NCI-H1417 (cell line): Measurements from ENCODE around the gene ARMS2.

Experiments used
- DNase-seq, 3 experiments: peaks; one replicate each; lab custom pipeline; 2025; lab: John Stamatoyannopoulos, UW

The ARMS2 gene

DNA sequence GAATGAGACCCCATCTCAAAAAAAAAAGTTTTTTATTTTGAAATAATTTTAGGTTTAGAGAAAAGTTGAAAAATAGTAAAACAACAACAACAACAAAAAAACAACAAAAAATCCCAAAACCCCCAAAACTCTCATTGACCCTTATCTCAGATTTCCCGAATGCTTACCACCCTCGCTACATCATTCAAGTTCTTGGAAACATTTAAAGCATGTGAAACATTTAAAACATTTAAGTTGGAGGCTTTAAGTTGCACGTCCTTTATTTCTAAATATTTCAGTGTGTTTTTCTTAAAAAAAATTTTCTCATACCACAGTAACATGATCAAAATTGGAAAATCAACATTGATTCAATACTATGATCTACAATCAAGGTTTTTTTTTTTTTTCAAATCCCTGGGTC lies 382 bp upstream of the ARMS2 start:
- no peak for DNase-seq

GRCh38 chr10:122455376-122456079 lies 1.1 kb downstream of the ARMS2 start:
- DNase-seq, result peak in 1 of 3 experiments; percentile 0

DNA sequence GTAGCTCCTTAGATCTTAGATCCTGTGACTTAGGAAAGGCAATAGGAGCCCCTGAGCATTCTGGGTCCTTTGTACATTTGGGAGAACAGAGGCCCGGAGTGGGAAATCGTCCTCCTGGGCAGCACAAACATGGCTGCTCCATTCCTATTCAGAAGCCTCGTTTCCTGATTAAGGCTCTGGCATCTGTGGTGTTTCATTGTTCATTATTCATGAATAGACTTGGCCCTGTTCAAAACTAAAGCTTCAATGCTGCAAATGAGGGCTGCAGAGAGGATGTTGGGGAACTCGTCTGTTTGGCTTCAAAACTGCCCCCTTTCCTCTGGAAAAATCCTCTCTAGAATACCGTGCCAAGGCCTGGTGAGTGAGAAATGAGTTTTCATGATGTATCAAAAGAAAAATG lies 3.5 kb downstream of the ARMS2 start:
- no peak for DNase-seq

- DNase-seq, result peak; percentile 4 to 47 (median 6)
Observed at GRCh38 chr10:122458693-122459092, 4.2 kb downstream of the ARMS2 start.

DNA sequence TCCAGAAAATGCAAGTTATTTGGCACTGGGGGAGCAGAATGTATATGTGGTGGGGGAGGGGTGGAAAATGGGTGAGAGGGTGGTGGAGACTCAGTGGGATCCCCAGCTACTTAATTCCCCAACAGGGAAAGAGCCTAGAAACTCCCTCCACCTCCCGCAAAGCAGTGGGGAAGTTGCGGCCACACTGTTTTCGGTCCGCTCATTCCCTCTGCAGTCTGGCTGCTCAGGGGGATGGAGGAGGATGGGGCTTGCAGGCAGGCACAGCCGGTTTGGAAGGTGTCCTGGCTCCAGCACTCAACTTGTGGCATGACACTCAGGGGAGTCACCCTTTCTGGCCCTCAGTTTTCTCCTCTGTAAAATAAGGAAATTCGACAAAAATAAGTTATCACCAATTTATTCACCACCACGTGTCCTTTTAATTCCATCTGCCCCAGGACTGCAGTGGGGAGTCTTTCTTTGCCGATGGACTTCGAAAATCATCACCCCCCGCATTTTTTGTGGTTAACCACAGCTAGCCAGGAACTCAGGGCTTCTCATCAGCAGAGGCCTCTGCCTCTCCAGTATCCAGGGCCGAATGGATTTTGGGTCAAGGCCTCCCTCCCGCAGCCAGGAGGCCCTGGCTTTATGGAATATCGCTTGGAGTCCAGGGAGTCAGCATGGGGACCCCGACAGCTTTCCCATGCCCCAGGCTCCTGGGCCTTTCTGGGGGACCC lies 5.3 kb downstream of the ARMS2 start:
- no peak for DNase-seq

GRCh38 chr10:122460891-122461293 lies 6.4 kb downstream of the ARMS2 start:
- DNase-seq, result no peak

- peak in 2 of 3 experiments; percentile 45 to 48 for DNase-seq
Observed at GRCh38 chr10:122461367-122461728, 6.9 kb downstream of the ARMS2 start, which contains the start of gene HTRA1. TSS of gene HTRA1 (plus strand) at chr10:122461553. CDS start at chr10:122461653, 100 bp downstream.

- DNase-seq, result peak in 2 of 3 experiments; percentile 41 to 48
Observed at GRCh38 chr10:122461729-122462532, 7.5 kb downstream of the ARMS2 start.

GRCh38 chr10:122462533-122463465 lies 8.3 kb downstream of the ARMS2 start:
- no peak for DNase-seq

DNA sequence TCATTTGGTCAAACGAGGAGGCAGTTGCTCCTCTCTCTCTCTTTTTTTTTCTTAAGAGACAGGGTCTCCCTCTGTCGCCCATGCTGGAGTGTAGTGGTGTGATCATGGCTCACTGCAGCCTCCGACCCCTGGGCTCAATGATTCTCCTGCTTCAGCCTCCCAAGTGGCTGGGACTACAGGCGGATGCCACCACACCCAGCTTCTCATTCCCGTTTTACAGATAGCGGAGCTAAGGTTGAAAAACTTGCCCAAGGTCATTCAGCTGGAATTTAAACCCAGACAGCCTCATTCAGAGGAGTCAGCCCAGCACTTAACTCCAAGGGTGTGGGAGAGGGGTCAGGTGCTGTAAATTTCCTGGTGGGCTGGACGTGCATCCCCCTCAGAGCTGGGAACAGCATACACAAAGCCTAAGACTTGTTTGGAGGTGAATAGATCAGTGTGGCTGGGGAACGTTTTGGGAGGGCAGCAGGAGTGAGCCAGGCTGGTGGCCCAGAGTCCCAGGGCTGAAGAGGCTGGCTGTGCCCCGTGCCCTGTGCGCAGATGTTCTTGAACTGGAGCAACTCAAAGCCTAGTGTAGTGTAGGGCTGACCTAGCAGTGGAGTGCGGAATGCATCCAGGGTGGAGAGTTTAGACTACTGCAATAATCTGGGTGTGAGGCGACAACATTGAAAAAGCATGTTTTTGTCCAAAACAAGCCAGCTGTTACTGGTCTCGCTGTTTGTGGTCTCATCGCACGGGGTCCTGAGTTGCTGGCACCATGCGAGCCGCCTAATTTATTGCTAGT lies 9.2 kb downstream of the ARMS2 start:
- DNase-seq, result no peak

DNA sequence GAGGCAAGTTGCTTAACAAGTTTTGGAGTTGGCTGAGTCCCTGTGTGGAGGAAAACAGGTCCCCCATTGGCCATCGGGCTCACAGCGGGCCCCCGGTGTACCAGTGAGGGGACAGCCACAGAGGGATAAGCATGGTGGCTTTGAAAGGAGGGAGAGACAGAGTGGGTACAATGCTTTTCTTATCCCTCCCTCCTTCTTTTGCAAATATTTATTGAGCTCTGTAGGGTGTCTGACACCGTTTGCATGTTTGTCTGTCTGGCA lies 9.7 kb downstream of the ARMS2 start:
- no peak for DNase-seq

GRCh38 chr10:122464586-122464985 lies 10.1 kb downstream of the ARMS2 start:
- DNase-seq, result no peak

- DNase-seq, result no peak
Observed at GRCh38 chr10:122465401-122466040, 11.1 kb downstream of the ARMS2 start.

DNA sequence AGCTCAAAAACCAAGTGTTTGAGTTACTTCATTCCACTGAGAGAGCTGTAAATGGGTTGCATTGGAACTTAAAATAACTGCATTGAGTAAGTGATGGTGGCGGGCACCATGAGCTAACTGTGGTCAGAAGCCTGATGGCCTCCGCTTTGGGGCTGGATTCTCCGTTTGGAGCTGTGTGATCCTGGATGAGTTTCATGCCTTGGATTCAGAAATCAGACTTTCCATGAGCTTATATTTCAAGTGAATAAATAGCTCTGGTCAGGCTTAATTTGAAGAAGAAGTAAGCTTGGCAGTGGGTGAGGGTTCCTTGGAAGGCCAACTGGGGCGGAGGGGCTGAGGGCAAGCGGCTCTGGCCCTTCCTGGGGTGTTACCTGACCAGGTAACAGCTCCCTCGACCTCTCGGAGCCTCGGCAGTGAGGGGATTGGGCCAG lies 12.5 kb downstream of the ARMS2 start:
- no peak for DNase-seq

GRCh38 chr10:122467701-122468100 lies 13.2 kb downstream of the ARMS2 start:
- no peak for DNase-seq

GRCh38 chr10:122468307-122468925 lies 14.0 kb downstream of the ARMS2 start:
- peak in 1 of 3 experiments; percentile 61 for DNase-seq

- peak in 2 of 3 experiments; percentile 13 to 61 for DNase-seq
Observed at GRCh38 chr10:122468926-122469781, 14.7 kb downstream of the ARMS2 start.

DNA sequence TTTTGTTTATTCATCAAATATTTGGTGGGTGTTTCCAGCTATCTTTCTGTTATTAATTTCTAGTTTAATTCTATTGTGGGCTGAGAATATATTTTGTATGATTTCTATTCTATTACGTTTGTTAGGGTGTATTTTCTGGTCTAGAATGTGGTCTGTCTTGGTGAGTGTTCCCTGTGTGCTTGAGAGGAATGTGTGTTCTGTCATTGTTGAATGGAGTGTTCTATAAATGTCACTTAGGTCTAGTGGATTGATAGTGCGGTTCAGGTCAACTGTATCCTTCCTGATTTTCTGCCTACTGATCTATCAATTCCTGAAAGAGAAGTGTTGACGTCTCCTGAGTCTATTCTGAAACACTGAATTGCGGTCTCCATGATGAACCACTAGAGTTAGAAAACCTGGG lies 15.4 kb downstream of the ARMS2 start:
- DNase-seq, result no peak
